H1 (cell line): ENCODE results near the gene ZNF575. TPM values are rescaled to one million over a fixed set of nuclear protein-coding genes. Genes with fewer than 3 reads are reported as not detected.

Experiments
- CTCF ChIA-PET: fragments of 300-600 bp; sonication (Branson Sonifier 250); formaldehyde crosslinking; loops from one replicate; lab custom pipeline; 2021; ENCODE audit not compliant: partially characterized antibody; lab: Charles Lee
- POLR2A ChIA-PET: fragments of 300-600 bp; sonication (Branson Sonifier 250); formaldehyde crosslinking; loops from one replicate; lab custom pipeline; 2021; ENCODE audit warnings: inconsistent platforms; ENCODE audit not compliant: partially characterized antibody; lab: Charles Lee
- DNase-seq, 2 experiments: peaks; one replicate each; pipeline versions ENCODE4 v3.0.0 to v3.0.0-alpha.2; 2010 to 2022; ENCODE audit warnings: low spot score in 2 of 2, low read depth in 1 of 2, mixed read lengths in 1 of 2
- FAIRE-seq: peaks from 2 replicates; lab custom pipeline; 2011; peaks lifted over from hg19 to GRCh38; lab: Jason Lieb, UNC
- H2AFZ ChIP-seq: 2 replicates; pipeline ENCODE4 v1.8.1; 2012; ENCODE audit warnings: low read length, inconsistent platforms
- H2AK5ac ChIP-seq: 2 replicates; pipeline ENCODE4 v1.6.1; 2013; ENCODE audit warnings: low read depth, low read length
- H2BK120ac ChIP-seq: replicated peaks from 2 replicates; pipeline ENCODE3; 2013; ENCODE audit warnings: low read depth, low read length, inconsistent platforms
- H2BK12ac ChIP-seq: 2 replicates; pipeline ENCODE4 v1.6.1; 2013; ENCODE audit warnings: low read depth, low read length
- H2BK15ac ChIP-seq: 2 replicates; pipeline ENCODE4 v1.6.1; 2013; ENCODE audit warnings: low read length
- H2BK20ac ChIP-seq: 2 replicates; pipeline ENCODE4 v1.6.1; 2013; ENCODE audit warnings: low read length
- H2BK5ac ChIP-seq: 2 replicates; pipeline ENCODE4 v1.6.1; 2013; ENCODE audit warnings: low read depth, low read length
- H3K14ac ChIP-seq: 2 replicates; pipeline ENCODE4 v1.6.1; 2013; ENCODE audit warnings: inconsistent platforms; ENCODE audit not compliant: insufficient read length
- H3K18ac ChIP-seq: 2 replicates; pipeline ENCODE4 v1.6.1; 2013; ENCODE audit warnings: low read length; ENCODE audit errors: extremely low read depth
- H3K23ac ChIP-seq: 2 replicates; pipeline ENCODE4 v1.6.1; 2013; ENCODE audit warnings: inconsistent platforms; ENCODE audit not compliant: insufficient read length
- H3K23me2 ChIP-seq: 2 replicates; pipeline ENCODE4 v1.6.1; 2013; ENCODE audit warnings: low read depth, low read length
- H3K27ac ChIP-seq: 2 replicates; pipeline ENCODE4 v1.6.1; 2011; ENCODE audit warnings: low read depth, low read length, inconsistent platforms
- H3K27me3 ChIP-seq, 4 experiments: replicated peaks in 1 of 4; 1 replicate in 1 of 4; 2 replicates in 3 of 4; pipeline versions ENCODE4 v1.6.1 to v1.8.1; 2011 to 2013; ENCODE audit warnings: low read length in 3 of 4, mild to moderate bottlenecking in 3 of 4, inconsistent platforms in 2 of 4, mixed read lengths in 2 of 4, moderate library complexity in 1 of 4; ENCODE audit not compliant: control insufficient read depth in 3 of 4, insufficient read depth in 3 of 4; ENCODE audit errors: extremely low read depth in 1 of 4
- H3K36me3 ChIP-seq, 4 experiments: 2 replicates each; pipeline versions ENCODE4 v1.6.1 to v1.8.1; 2011 to 2013; ENCODE audit warnings: mild to moderate bottlenecking in 4 of 4, low read length in 3 of 4, moderate library complexity in 2 of 4, control low read depth in 1 of 4, inconsistent platforms in 1 of 4; ENCODE audit not compliant: insufficient read depth in 4 of 4, control insufficient read depth in 2 of 4
- H3K4ac ChIP-seq: replicated peaks from 2 replicates; pipeline ENCODE3; 2013; ENCODE audit warnings: low read length, low read depth, mixed read lengths, inconsistent platforms; ENCODE audit not compliant: insufficient read length
- H3K4me1 ChIP-seq, 4 experiments: replicated peaks in 1 of 4; 1 replicate in 1 of 4; 2 replicates in 3 of 4; pipeline versions ENCODE4 v1.6.1 to v1.8.1; 2011 to 2013; ENCODE audit warnings: low read length in 3 of 4, inconsistent platforms in 2 of 4, mixed read lengths in 1 of 4; ENCODE audit not compliant: insufficient read depth in 4 of 4, control insufficient read depth in 3 of 4
- H3K4me2 ChIP-seq, 2 experiments: 2 replicates each; pipeline versions ENCODE4 v1.6.1 to v1.8.1; 2011 to 2013; ENCODE audit warnings: low read depth in 2 of 2, low read length in 2 of 2, control low read depth in 1 of 2, inconsistent platforms in 1 of 2, mild to moderate bottlenecking in 1 of 2; ENCODE audit not compliant: insufficient read depth in 1 of 2
- H3K4me3 ChIP-seq, 4 experiments: fragments of 200-600, 300-600 bp in 1 of 4; sonication (generic), shearing (Covaris generic), sonication (Bioruptor Twin) in 1 of 4; 2 replicates each; pipeline versions ENCODE4 v1.5.1 to v1.8.1; 2011 to 2016; ENCODE audit warnings: low read length in 4 of 4, low read depth in 3 of 4, control low read depth in 2 of 4, inconsistent platforms in 2 of 4, mild to moderate bottlenecking in 2 of 4, mixed read lengths in 1 of 4, moderate library complexity in 1 of 4; ENCODE audit not compliant: insufficient read depth in 2 of 4; ENCODE audit errors: extremely low read depth in 1 of 4
- H3K56ac ChIP-seq: replicated peaks from 2 replicates; pipeline ENCODE3; 2013; ENCODE audit warnings: low read depth, mild to moderate bottlenecking, mixed read lengths, low read length, inconsistent platforms; ENCODE audit not compliant: insufficient read length
- H3K79me1 ChIP-seq: 2 replicates; pipeline ENCODE4 v1.6.1; 2013; ENCODE audit warnings: low read depth, low read length, control low read depth
- H3K79me2 ChIP-seq, 2 experiments: 2 replicates each; pipeline versions ENCODE4 v1.6.1 to v1.8.1; 2012 to 2013; ENCODE audit warnings: low read length in 2 of 2, mild to moderate bottlenecking in 2 of 2, inconsistent platforms in 1 of 2; ENCODE audit not compliant: insufficient read depth in 2 of 2, control insufficient read depth in 1 of 2
- H3K9ac ChIP-seq, 4 experiments: replicated peaks in 1 of 4; 1 replicate in 1 of 4; 2 replicates in 3 of 4; pipeline versions ENCODE4 v1.6.1 to v1.8.1; 2011 to 2013; ENCODE audit warnings: low read depth in 3 of 4, low read length in 3 of 4, control low read depth in 2 of 4, mild to moderate bottlenecking in 2 of 4, moderate library complexity in 2 of 4, inconsistent platforms in 1 of 4; ENCODE audit errors: extremely low read depth in 1 of 4
- H3K9me3 ChIP-seq, 2 experiments: 2 replicates each; pipeline versions ENCODE4 v1.6.1 to v1.8.1; 2012 to 2013; ENCODE audit warnings: mild to moderate bottlenecking in 2 of 2, moderate library complexity in 2 of 2, control low read depth in 1 of 2, inconsistent platforms in 1 of 2, low read depth in 1 of 2, low read length in 1 of 2, mixed read lengths in 1 of 2; ENCODE audit not compliant: insufficient read depth in 2 of 2
- H4K20me1 ChIP-seq, 2 experiments: replicated peaks in 1 of 2; 2 replicates each; pipeline versions ENCODE3 to v1.8.1; 2011 to 2013; ENCODE audit warnings: inconsistent platforms in 2 of 2, low read length in 2 of 2, mild to moderate bottlenecking in 1 of 2; ENCODE audit not compliant: insufficient read depth in 2 of 2, control insufficient read depth in 1 of 2
- H4K5ac ChIP-seq: 2 replicates; pipeline ENCODE4 v1.6.1; 2013; ENCODE audit warnings: low read length, low read depth, mixed read lengths, inconsistent platforms; ENCODE audit not compliant: insufficient read length
- H4K8ac ChIP-seq: 2 replicates; pipeline ENCODE4 v1.8.0; 2013; ENCODE audit warnings: mild to moderate bottlenecking, moderate library complexity, low read length, inconsistent platforms; ENCODE audit not compliant: insufficient read depth; ENCODE audit errors: extremely low read depth
- H4K91ac ChIP-seq: replicated peaks from 2 replicates; pipeline ENCODE3; 2013; ENCODE audit warnings: low read length, mixed read lengths, inconsistent platforms; ENCODE audit not compliant: insufficient read length
- KDM1A ChIP-seq: fragments of 200-600, 300-600 bp; sonication (generic); IDR thresholded peaks from 2 replicates; pipeline ENCODE4 v1.7.1; 2016; ENCODE audit warnings: mild to moderate bottlenecking, low read length, borderline replicate concordance
- SAP30 ChIP-seq: fragments of 300-600 bp; sonication (generic); IDR thresholded peaks from 2 replicates; pipeline ENCODE4 v1.7.1; 2012; ENCODE audit warnings: low read length, moderate library complexity, mild to moderate bottlenecking, inconsistent platforms; ENCODE audit not compliant: insufficient read depth, insufficient replicate concordance
- SIN3A ChIP-seq, 2 experiments: IDR thresholded peaks in 1 of 2; conservative IDR thresholded peaks in 1 of 2; 2 replicates each; pipeline ENCODE4 v1.6.1; 2011 to 2012; ENCODE audit warnings: low read length in 2 of 2, improper control_type of control experiment in 1 of 2, low read depth in 1 of 2, mild to moderate bottlenecking in 1 of 2
- TBP ChIP-seq: IDR thresholded peaks from 2 replicates; pipeline ENCODE4 v1.6.1; 2011; ENCODE audit warnings: low read depth, low read length, improper control_type of control experiment
- TCF12 ChIP-seq: IDR thresholded peaks from 2 replicates; pipeline ENCODE4 v1.6.1; 2011; ENCODE audit warnings: low read depth, mild to moderate bottlenecking, low read length
- WGBS, 2 experiments: shearing (Covaris generic) in 1 of 2; methylation state at CpG; one replicate each; pipeline versions ENCODE4 v1.1.6 to v1.1.7; 2013 to 2015; ENCODE audit warnings: low lambda C conversion rate in 2 of 2, mixed read lengths in 2 of 2, inconsistent platforms in 1 of 2, low coverage in 1 of 2, missing lambda C conversion rate in 1 of 2; ENCODE audit not compliant: insufficient replicate concordance in 2 of 2, insufficient coverage in 1 of 2, insufficient read length in 1 of 2; ENCODE audit errors: extremely low coverage in 1 of 2, missing lambda C conversion rate in 1 of 2; 5-methylcytosine and 5-hydroxymethylcytosine counted together
- long read RNA-seq, 2 experiments: library from RNA in 1 of 2; library from capped mRNA in 1 of 2; stranded (forward); transcript quantifications; one replicate each; pipeline ENCODE4 v2.0.0, GENCODE V29; 2021; ENCODE audit warnings: inconsistent platforms in 1 of 2
- polyA minus RNA-seq, 3 experiments: library from RNA; depleted of rRNA, polyadenylated mRNA; stranded (reverse); fragments of >200 nt; gene quantifications; 1 replicate in 2 of 3; 2 replicates in 1 of 3; pipeline ENCODE4 v1.2.3, GENCODE V29; 2011
- polyA plus RNA-seq, 7 experiments: library from polyadenylated mRNA; depleted of rRNA in 3 of 7; stranded (reverse) in 5 of 7; unstranded in 2 of 7; fragments of >200 nt in 5 of 7; fragments of 200-250 nt in 2 of 7; gene quantifications; 1 replicate in 5 of 7; 2 replicates in 1 of 7; 4 replicates in 1 of 7; pipeline versions ENCODE4 v1.2.1 to v1.2.3, GENCODE V29; 2011 to 2013; ENCODE audit warnings: missing spikeins in 2 of 7, mixed read lengths in 2 of 7
- total RNA-seq: library from RNA; stranded (reverse); fragmentation: NEBNext Ultra II Directional; extraction: Animal tissue kit (Norgen Biotek cat#: 25700); gene quantifications from 2 replicates; pipeline ENCODE4 v1.2.1, GENCODE V29; 2021
- TF ChIP-seq, protein P1 (sequence below): IDR thresholded peaks from 2 replicates; pipeline ENCODE4 v1.6.1; 2011; ENCODE audit warnings: low read length, improper control_type of control experiment

Gene ZNF575, protein sequence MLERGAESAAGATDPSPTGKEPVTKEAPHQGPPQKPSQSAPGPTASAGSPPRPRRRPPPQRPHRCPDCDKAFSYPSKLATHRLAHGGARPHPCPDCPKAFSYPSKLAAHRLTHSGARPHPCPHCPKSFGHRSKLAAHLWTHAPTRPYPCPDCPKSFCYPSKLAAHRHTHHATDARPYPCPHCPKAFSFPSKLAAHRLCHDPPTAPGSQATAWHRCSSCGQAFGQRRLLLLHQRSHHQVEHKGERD
- total RNA-seq (not detected in 2 replicates), polyA plus RNA-seq (2011; rRNA removed) (0.05 and 0.16 TPM in 2 replicates), polyA minus RNA-seq (2011; rRNA and poly(A)+ RNA removed) (not detected in 2 replicates)
- not detected for polyA plus RNA-seq (2011; cell fraction: cytosol; rRNA removed)
- polyA plus RNA-seq (2011; cell fraction: nucleus; rRNA removed): 0.10 TPM
- polyA plus RNA-seq (2012, experiment 1 of 2): 0.25 to 0.71 TPM (median 0.55 TPM) in 4 replicates
- polyA plus RNA-seq (2012, experiment 2 of 2): 0.16 TPM
- polyA plus RNA-seq (2013, experiment 1 of 2): 0.28 TPM
- polyA plus RNA-seq (2013, experiment 2 of 2): 0.20 TPM
- not detected for polyA minus RNA-seq (2011; cell fraction: cytosol; rRNA and poly(A)+ RNA removed)
- 0.30 TPM for polyA minus RNA-seq (2011; cell fraction: nucleus; rRNA and poly(A)+ RNA removed)
- long read RNA-seq, experiment 1: 0 reads
- long read RNA-seq, experiment 2: 0 reads

- peak within 1 kb of the TSS; percentile 62 for H2AFZ ChIP-seq
- DNase-seq: peak; percentile 90 to 92
- CTCF ChIA-PET: interaction anchor here (0.6 to 6.9 kb wide), 7 partner anchors 14 to 1546 kb away, joined by 3 to 122 read pairs (median 4); partner anchors contain the start of genes IRGQ, XRCC1 and ZNF576
- TF ChIP-seq TBP: 0 out of 2 replicates have a peak, but pooled peaks have one; percentile 32
- TF ChIP-seq SAP30: no peak
- no peak for TF ChIP-seq TCF12
- TF ChIP-seq, protein P1, sequence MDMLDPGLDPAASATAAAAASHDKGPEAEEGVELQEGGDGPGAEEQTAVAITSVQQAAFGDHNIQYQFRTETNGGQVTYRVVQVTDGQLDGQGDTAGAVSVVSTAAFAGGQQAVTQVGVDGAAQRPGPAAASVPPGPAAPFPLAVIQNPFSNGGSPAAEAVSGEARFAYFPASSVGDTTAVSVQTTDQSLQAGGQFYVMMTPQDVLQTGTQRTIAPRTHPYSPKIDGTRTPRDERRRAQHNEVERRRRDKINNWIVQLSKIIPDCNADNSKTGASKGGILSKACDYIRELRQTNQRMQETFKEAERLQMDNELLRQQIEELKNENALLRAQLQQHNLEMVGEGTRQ: no peak
- no peak for TF ChIP-seq KDM1A
- TF ChIP-seq SIN3A (conservative IDR thresholded peaks at IDR 0.05 in 1 of 2, IDR thresholded peaks at IDR 0.05 in 1 of 2; ENCODE audit: low read depth in 1 of 2, low read length in 2 of 2): 0 out of 4 replicates have a peak, but pooled peaks of 1 of the 2 experiments have one; percentile 36
Observed at GRCh38 chr19:43532962-43533545, at the start of gene ZNF575. ZNF575 (plus strand) TSS chr19:43533188; CDS start chr19:43534423, 1,235 bp downstream.

More at GRCh38 chr19:43532962-43533545, at the start of gene ZNF575:
- Histone ChIP-seq H3K9ac (peak within 1 kb of the TSS in 3 of 4 experiments; percentile 42 to 56 (median 45); a peak in 5 of 7 replicates), H3K9me3 (no peaks in the 10 kb centered on the region), H2BK15ac (0 out of 2 replicates have a peak within 1 kb of the TSS, but pooled peaks have one; percentile 81), H2BK5ac (peak within 1 kb of the TSS; percentile 91), H4K5ac (peak within 1 kb of the TSS; percentile 25), H2BK20ac (0 out of 2 replicates have a peak within 1 kb of the TSS, but pooled peaks have one; percentile 32), H3K4me3 (peak within 1 kb of the TSS; percentile 63 to 74 (median 68)), H3K79me1 (no peaks in the 10 kb centered on the region), H3K79me2 (no peaks in the 10 kb centered on the region), H3K4ac (peak within 1 kb of the TSS; percentile 71), H2BK120ac (peak within 1 kb of the TSS; percentile 30), H3K4me2 (peak within 1 kb of the TSS; percentile 79 to 97), H3K4me1 (peaks cover 0 to 14% (median 4%) of the 10 kb centered on the region in 4 experiments; a peak in 6 of 7 replicates), H4K8ac (peak within 1 kb of the TSS; percentile 9; the same call in 1 of the 2 replicates), H2BK12ac (no peak within 1 kb of the TSS), H3K36me3 (peaks cover 0 to 3% (median 1%) of the 10 kb centered on the region in 4 experiments; a peak in 2 of 8 replicates), H3K27ac (no peak within 1 kb of the TSS), H4K91ac (no peak within 1 kb of the TSS), H3K27me3 (no peaks in the 10 kb centered on the region), H2AK5ac (0 out of 2 replicates have a peak within 1 kb of the TSS, but pooled peaks have one; percentile 88), H3K18ac (peak within 1 kb of the TSS; percentile 87), H4K20me1 (no peaks in the 10 kb centered on the region), H3K56ac (peak within 1 kb of the TSS; percentile 27), H3K23me2 (peaks cover 15% of the 10 kb centered on the region), H3K23ac (no peak within 1 kb of the TSS), H3K14ac (no peak within 1 kb of the TSS)
- 1% methylated on average over 44 of the region's 47 CpGs; no CpG with 5 or more reads in 1 of the 2 experiments for WGBS, 2 experiments
- POLR2A ChIA-PET: interaction anchor here (0.7 to 3.4 kb wide), 14 partner anchors 9 to 1462 kb away, joined by 3 to 13 read pairs (median 4); partner anchors contain the start of genes IRGQ, LYPD3, XRCC1 and ZNF576
- FAIRE-seq: peak; percentile 76
